Uterus (tissue), 2 donors: ENCODE measurements around the gene IQCK.

Experiments
- CTCF ChIP-seq, 4 experiments: fragments of 200-600 bp in 2 of 4; fragments of 450-650 bp in 2 of 4; sonication (generic) in 2 of 4; IDR thresholded peaks; one replicate each; pipeline ENCODE4 v1.5.1; 2016 to 2019; ENCODE audit warnings: antibody characterized with exemption in 4 of 4, mild to moderate bottlenecking in 2 of 4, moderate library complexity in 1 of 4
- POLR2A ChIP-seq, 2 donors: fragments of 450-650 bp; IDR thresholded peaks; one replicate each; pipeline ENCODE4 v1.6.1; 2016; ENCODE audit warnings: antibody characterized with exemption in 2 of 2, mild to moderate bottlenecking in 1 of 2, moderate library complexity in 1 of 2

- TF ChIP-seq CTCF (IDR thresholded peaks at IDR 0.05): no peak
- TF ChIP-seq POLR2A (IDR thresholded peaks at IDR 0.05): no peak
Observed at GRCh38 chr16:19711643-19712042, 6.4 kb upstream of the IQCK start.
